Measurements from ENCODE around the gene MOB2. TPM values are rescaled to one million over a fixed set of nuclear protein-coding genes. Genes with fewer than 3 reads are reported as not detected.

MOB2 gene
- total RNA-seq, 4 donors from 2014 or later = 24.5 to 59.9 (median 39.1) TPM

DNA sequence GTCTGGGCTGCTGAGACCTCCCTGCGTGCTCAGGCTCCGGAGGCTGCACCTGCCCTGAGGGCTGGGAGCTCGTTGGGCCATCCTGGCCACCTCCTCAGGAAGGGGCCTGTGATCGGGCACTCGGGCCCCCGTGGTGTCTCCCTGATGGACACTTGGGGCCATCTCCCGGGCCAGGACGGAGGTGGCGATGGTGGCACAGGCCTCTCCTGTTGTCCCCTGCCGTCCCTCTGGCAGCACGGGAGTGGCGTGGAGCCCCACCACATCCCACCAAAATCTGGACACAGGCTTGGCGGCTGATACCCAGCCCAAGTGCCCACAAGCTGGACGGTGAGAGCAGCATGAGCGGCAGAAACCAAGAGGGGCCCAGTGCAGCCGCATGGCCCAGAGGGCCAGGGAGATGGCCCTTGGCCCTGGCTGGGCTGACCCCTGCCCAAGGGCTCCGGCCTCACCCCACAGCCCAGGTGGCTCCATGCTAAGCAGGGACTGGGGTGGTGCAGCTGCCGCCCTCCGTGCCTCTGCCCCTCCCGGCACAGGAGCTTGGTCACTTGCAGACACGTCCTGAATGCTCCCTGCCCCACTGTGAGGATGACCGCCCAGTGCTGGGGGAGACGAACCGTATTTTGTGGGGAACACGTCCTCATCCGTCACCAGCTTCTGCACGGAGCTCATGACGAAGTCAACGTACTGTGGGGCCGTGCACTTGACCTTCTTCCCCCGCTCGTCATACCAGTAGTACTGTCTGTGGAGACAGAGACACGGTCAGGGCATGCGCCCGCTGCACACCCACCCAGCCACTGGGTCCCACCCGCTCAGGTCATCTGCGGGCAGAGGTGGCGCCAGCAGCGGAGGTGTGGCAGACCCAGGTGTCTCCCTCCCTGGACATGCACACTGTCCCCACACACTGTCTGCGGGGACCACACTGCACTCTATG, 15.6 kb downstream of the MOB2 start:
- TF ChIP-seq, protein P1, sequence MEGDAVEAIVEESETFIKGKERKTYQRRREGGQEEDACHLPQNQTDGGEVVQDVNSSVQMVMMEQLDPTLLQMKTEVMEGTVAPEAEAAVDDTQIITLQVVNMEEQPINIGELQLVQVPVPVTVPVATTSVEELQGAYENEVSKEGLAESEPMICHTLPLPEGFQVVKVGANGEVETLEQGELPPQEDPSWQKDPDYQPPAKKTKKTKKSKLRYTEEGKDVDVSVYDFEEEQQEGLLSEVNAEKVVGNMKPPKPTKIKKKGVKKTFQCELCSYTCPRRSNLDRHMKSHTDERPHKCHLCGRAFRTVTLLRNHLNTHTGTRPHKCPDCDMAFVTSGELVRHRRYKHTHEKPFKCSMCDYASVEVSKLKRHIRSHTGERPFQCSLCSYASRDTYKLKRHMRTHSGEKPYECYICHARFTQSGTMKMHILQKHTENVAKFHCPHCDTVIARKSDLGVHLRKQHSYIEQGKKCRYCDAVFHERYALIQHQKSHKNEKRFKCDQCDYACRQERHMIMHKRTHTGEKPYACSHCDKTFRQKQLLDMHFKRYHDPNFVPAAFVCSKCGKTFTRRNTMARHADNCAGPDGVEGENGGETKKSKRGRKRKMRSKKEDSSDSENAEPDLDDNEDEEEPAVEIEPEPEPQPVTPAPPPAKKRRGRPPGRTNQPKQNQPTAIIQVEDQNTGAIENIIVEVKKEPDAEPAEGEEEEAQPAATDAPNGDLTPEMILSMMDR (IDR thresholded peaks at IDR 0.05; ENCODE audit: low read depth) = no peak

DNA sequence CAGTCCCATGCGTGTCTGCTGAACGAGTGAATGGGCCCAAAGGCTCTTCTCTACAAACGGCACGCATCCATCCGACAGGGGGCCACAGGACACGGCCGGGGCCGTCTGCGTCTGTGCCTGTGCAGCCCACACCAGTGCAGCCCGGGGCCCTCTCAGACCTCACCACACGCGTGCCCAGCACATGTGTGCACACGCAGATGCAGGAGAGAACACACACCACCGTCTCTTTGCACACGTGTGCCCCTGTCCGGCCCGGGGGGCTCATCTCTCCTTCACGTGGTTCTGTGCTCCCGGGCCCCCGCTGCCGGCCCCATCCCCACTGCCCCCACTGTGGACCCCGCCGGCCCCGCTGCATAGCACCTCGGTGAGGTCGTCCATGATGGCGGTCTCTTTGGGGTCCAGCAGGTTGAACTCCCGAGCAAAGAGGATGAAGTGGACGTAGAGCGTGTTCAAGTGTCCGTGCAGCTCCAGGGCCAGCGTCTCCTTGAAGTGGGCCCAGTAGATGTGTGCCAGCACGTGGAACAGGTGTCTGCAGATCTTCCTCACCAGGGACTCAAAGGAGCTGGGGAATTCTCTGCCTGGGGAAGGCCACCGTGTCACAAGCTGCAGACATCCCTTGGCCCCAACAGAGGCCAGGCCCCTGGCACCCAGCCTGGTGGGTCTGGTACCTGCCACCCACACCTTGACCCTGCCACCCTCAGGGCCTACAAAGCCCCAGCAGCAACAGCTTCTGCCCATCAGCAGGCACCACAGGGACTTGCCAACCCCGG, 16.5 kb downstream of the MOB2 start:
- TF ChIP-seq, protein P1 (IDR thresholded peaks at IDR 0.05; ENCODE audit: low read depth) = no peak

DNA sequence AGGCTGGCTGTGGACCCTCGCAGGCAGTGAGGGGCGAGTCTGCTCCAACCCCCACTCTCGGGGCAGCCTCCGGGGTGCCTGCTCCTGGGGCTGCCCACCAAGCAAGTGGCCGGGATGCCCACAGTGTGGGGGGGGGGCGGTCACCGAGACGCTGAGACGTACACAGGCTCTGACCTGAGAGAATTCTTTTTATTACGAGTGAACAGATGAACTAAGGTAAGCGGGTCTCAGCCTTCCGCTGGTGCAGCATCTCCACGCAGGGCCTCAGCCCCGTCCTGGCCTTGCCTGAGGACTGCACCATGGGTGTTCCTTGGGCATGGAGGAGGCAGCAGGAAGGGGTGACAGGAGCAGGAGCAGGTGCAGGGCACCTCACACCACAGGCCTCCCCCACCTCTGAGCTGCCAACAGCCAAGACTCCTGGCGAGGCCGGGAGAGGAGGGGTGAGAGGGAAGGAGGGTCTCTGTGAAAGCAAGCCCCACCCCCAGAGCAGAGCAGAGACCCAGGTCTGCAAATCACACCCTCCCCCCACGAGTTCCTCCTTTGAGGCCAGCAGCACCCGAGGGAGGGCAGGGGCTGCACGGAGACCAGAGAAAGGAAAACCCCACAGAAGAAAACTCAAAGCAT, 17.2 kb downstream of the MOB2 start:
- TF ChIP-seq, protein P1 (IDR thresholded peaks at IDR 0.05; ENCODE audit: low read depth) = no peak

DNA sequence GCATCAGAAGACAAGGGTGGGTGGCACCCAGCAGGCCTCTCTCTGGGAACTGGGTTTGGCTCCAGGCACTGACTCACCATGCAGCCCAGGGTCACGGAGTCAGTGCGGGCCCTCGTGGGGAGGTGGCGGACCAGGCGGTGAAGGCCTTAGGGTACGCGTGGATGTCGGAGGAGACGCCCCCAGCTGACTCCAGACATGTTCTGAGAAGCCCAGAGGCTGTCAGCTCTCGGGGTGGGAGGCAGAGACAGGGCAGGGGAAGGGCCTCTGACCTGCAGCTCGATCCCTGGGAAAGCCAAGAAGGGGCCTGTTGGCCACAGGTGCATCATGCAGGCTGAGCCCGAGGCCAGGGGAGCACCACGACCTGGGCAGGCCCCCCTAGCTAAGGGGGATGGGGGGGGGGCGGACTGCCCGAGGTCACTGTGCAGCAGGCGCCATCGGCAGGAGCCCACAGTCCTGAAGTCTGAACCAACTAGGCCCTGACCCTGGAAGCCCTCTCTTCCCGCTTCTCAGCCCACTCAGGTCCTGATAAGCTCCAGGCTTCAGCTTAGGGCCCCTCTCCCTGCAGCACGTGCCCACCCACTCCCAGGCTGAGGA, 18.0 kb downstream of the MOB2 start:
- TF ChIP-seq, protein P1 (IDR thresholded peaks at IDR 0.05; ENCODE audit: low read depth) = no peak

DNA sequence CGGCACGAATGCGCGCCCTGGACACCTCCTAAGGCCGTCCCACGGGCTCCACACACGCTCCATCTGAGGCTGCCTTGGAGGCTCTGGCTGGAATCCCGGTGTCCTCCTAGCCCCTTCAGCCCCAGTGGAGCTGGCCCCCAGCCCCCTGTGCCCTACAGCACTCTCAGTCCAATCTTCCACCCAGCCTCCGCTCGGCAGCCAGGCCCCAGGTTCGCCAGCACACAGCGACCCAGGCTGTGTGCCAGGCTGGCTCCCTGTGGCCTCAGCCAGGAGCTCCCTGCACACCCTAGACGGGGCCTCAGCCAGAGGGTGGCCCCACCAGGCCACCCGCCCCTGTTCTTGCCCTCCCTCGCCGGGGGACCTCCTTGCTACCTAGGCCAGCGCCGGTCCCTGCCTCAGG, 18.6 kb downstream of the MOB2 start:
- TF ChIP-seq, protein P1 (IDR thresholded peaks at IDR 0.05; ENCODE audit: low read depth) = no peak

DNA sequence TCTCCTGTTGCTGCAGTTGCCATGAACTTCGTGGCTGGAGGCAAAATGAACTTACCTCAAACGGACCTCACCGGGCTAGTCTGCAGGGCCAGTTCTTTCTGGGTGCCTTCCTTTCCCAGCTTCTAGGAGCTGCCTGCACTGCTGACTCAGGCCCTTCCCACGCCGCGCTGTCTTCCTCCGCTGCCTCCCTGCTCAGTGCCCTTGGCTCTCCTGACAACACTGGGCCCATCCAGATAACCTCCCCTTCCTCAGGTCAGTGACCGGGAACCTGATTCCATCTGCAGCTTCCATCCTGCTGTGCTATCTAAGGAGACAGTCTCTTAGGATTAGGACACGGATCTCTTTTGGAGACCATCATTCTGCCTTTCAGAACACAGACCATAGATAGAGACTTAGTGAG, 19.3 kb downstream of the MOB2 start:
- TF ChIP-seq, protein P1 (IDR thresholded peaks at IDR 0.05; ENCODE audit: low read depth) = no peak

Measured in subcutaneous adipose tissue (tissue), 4 donors.